Measurements from ENCODE around the gene CFAP46. TPM values are rescaled to one million over a fixed set of nuclear protein-coding genes. Genes with fewer than 3 reads are reported as not detected.

Gene CFAP46
- total RNA-seq, 4 donors from 2014 or later, result under 0.01 to 1.3 (median 0.28) TPM

- H3K27me3 ChIP-seq, result peaks cover 0 to 4% (median 0%) of the 10 kb centered on the region in 4 donors
- intact Hi-C loops (cut with DNase I), result no loop called here
- 95% methylated on average over 6 of the region's 14 CpGs for WGBS
- H3K9me3 ChIP-seq, result no peaks in the 10 kb centered on the region
- peaks cover 0 to 7% (median 5%) of the 10 kb centered on the region in 4 donors for H3K4me1 ChIP-seq
- peaks cover 43 to 91% (median 82%) of the 10 kb centered on the region in 4 donors for H3K36me3 ChIP-seq
- no peak overlapping the region for H3K4me3 ChIP-seq
- no peak for DNase-seq (ENCODE audit: extremely low spot score)
- TF ChIP-seq POLR2AphosphoS5 (IDR thresholded peaks at IDR 0.05) (no peak), POLR2A (IDR thresholded peaks at IDR 0.05; ENCODE audit: low read depth) (no peak)
- TF ChIP-seq, protein P1, sequence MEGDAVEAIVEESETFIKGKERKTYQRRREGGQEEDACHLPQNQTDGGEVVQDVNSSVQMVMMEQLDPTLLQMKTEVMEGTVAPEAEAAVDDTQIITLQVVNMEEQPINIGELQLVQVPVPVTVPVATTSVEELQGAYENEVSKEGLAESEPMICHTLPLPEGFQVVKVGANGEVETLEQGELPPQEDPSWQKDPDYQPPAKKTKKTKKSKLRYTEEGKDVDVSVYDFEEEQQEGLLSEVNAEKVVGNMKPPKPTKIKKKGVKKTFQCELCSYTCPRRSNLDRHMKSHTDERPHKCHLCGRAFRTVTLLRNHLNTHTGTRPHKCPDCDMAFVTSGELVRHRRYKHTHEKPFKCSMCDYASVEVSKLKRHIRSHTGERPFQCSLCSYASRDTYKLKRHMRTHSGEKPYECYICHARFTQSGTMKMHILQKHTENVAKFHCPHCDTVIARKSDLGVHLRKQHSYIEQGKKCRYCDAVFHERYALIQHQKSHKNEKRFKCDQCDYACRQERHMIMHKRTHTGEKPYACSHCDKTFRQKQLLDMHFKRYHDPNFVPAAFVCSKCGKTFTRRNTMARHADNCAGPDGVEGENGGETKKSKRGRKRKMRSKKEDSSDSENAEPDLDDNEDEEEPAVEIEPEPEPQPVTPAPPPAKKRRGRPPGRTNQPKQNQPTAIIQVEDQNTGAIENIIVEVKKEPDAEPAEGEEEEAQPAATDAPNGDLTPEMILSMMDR (IDR thresholded peaks at IDR 0.05), result no peak
- H3K27ac ChIP-seq (replicated peaks in 1 of 4), result no peak overlapping the region
These were observed 164.9 kb downstream of the CFAP46 start for GRCh38 chr10:132777441-132777840.

- peaks cover 0 to 7% (median 5%) of the 10 kb centered on the region in 4 donors for H3K4me1 ChIP-seq
These were observed 165.5 kb downstream of the CFAP46 start for GRCh38 chr10:132776821-132777220.

GRCh38 chr10:132776186-132776585 lies 166.2 kb downstream of the CFAP46 start:
- whole genome bisulfite sequencing, result 88% methylated on average over 17 of the region's 18 CpGs
- no peak overlapping the region for H3K27ac ChIP-seq (replicated peaks in 1 of 4)
- no peak for TF ChIP-seq POLR2A (IDR thresholded peaks at IDR 0.05; ENCODE audit: low read depth)
- TF ChIP-seq EP300 (IDR thresholded peaks at IDR 0.05), result no peak
- no peak for TF ChIP-seq POLR2AphosphoS5 (IDR thresholded peaks at IDR 0.05)
- TF ChIP-seq, protein P1 (IDR thresholded peaks at IDR 0.05), result no peak
- intact Hi-C loops (cut with DNase I), result no loop called here
- H3K36me3 ChIP-seq, result peaks cover 33 to 83% (median 72%) of the 10 kb centered on the region in 4 donors
- DNase-seq (ENCODE audit: extremely low spot score), result no peak
- peaks cover 0 to 7% (median 5%) of the 10 kb centered on the region in 4 donors for H3K4me1 ChIP-seq
- H3K9me3 ChIP-seq, result no peaks in the 10 kb centered on the region
- H3K4me3 ChIP-seq, result no peak overlapping the region
- peaks cover 0 to 4% (median 0%) of the 10 kb centered on the region in 4 donors for H3K27me3 ChIP-seq

More at GRCh38 chr10:132776821-132777220, 165.5 kb downstream of the CFAP46 start:
- Histone ChIP-seq H3K27ac (replicated peaks in 1 of 4) (no peak overlapping the region), H3K9me3 (no peaks in the 10 kb centered on the region), H3K27me3 (peaks cover 0 to 4% (median 0%) of the 10 kb centered on the region in 4 donors), H3K4me3 (no peak overlapping the region), H3K36me3 (peaks cover 36 to 85% (median 76%) of the 10 kb centered on the region in 4 donors)
- 96% methylated on average over 5 of the region's 18 CpGs for WGBS
- no peak for DNase-seq (ENCODE audit: extremely low spot score)
- intact Hi-C loops (cut with DNase I), result no loop called here
- TF ChIP-seq, protein P1 (IDR thresholded peaks at IDR 0.05), result no peak
- TF ChIP-seq POLR2A (IDR thresholded peaks at IDR 0.05; ENCODE audit: low read depth) (no peak), EP300 (IDR thresholded peaks at IDR 0.05) (no peak), POLR2AphosphoS5 (IDR thresholded peaks at IDR 0.05) (no peak)

DNA sequence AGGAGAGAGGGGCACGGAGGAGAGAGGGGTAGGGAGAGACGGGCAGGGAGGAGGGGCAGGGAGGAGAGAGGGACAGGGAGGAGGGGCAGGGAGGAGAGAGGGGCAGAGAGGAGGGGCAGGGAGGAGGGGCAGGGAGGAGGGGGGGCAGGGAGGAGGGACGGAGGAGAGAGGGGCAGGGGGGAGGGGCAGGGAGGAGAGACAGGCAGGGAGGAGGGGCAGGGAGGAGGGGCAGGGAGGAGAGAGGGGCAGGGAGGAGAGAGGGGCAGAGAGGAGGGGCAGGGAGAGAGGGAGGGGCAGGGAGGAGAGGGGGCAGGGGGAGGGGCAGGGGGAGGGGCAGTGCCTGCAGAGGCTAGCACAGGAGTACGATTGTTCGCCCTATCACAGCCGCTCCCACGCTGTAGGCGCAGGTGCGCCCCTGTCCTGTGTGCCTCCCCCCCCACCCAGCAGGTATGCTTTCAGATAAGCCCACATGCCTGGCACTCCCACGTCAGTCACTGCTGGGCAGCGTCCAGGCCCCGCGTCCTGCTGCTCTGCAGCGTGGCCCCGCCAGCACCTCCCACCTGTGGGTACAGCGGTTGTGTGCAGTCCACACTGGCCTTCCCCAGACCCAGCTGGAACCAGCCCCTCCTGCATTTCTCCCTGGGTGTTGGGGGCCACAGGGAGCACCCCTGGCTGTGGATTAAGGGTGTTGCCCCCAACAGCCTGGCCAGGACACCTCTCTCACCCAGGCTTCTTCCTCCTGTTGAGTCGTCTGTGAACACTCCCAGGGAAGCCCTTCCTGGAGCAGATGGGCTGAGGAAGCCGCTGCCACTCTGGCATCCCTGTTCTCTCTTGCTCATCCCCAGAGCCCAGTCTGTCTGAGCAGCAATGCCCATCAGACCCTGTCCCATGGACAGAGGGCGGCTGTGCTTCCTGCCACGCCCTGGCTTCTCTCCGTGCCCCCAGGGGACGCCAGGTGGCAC lies 167.2 kb downstream of the CFAP46 start:
- TF ChIP-seq, protein P1 (IDR thresholded peaks at IDR 0.05), result no peak
- Histone ChIP-seq H3K4me3 (no peak overlapping the region), H3K4me1 (peaks cover 0 to 7% (median 5%) of the 10 kb centered on the region in 4 donors), H3K27me3 (no peaks in the 10 kb centered on the region), H3K27ac (replicated peaks in 1 of 4) (no peak overlapping the region), H3K9me3 (no peaks in the 10 kb centered on the region), H3K36me3 (peaks cover 34 to 82% (median 69%) of the 10 kb centered on the region in 4 donors)
- intact Hi-C loops (cut with DNase I), result no loop called here
- DNase-seq (ENCODE audit: extremely low spot score), result no peak
- 84% methylated on average over 19 of the region's 22 CpGs for WGBS
